ENCODE measurements around the gene PSMC5. TPM values are rescaled to one million over a fixed set of nuclear protein-coding genes. Genes with fewer than 3 reads are reported as not detected.
"Not testable (repeated sequence)": the region's sequence is repeated elsewhere in the genome, so short reads cannot be mapped to it uniquely, and the experiment has no call there.

The PSMC5 gene
- total RNA-seq, 2 experiments from 2014 or later: 176 to 179 TPM

GRCh38 chr17:63874693-63875092 is 47.5 kb downstream of the PSMC5 start:
- H3K27ac Mint-ChIP-seq; H3K36me3 Mint-ChIP-seq (ENCODE audit: low read depth); DNase-seq; ATAC-seq; H3K4me1 Mint-ChIP-seq (ENCODE audit: low read depth); POLR2A ChIA-PET; H3K4me3 Mint-ChIP-seq; H3K9me3 Mint-ChIP-seq (ENCODE audit: insufficient read depth): not testable (repeated sequence)
- peaks cover 13% of the 10 kb centered on the region for H3K27me3 Mint-ChIP-seq (ENCODE audit: low read depth)
- CTCF ChIA-PET: interaction anchor here (0.8 kb wide), 1 partner anchor 26 kb away, joined by 3 read pairs; no protein-coding TSS in a partner anchor

- H3K27ac Mint-ChIP-seq; POLR2A ChIA-PET; H3K36me3 Mint-ChIP-seq (ENCODE audit: low read depth): not testable (repeated sequence)
Measured at GRCh38 chr17:63878413-63878812, 51.2 kb downstream of the PSMC5 start.

GRCh38 chr17:63880706-63881105 is 53.5 kb downstream of the PSMC5 start:
- H3K36me3 Mint-ChIP-seq (ENCODE audit: low read depth): no peaks in the 10 kb centered on the region
- DNase-seq: no peak

More at GRCh38 chr17:63878413-63878812, 51.2 kb downstream of the PSMC5 start:
- not testable (repeated sequence) for H3K4me3 Mint-ChIP-seq; H3K4me1 Mint-ChIP-seq (ENCODE audit: low read depth); H3K27me3 Mint-ChIP-seq (ENCODE audit: low read depth); ATAC-seq; H3K9me3 Mint-ChIP-seq (ENCODE audit: insufficient read depth); DNase-seq
- CTCF ChIA-PET: interaction anchor here (1.3 kb wide), 1 partner anchor 41 kb away, joined by 3 read pairs; no protein-coding TSS in a partner anchor

GRCh38 chr17:63881337-63881736 is 54.1 kb downstream of the PSMC5 start:
- not testable (repeated sequence) for ATAC-seq; H3K4me3 Mint-ChIP-seq; DNase-seq; H3K4me1 Mint-ChIP-seq (ENCODE audit: low read depth); H3K27me3 Mint-ChIP-seq (ENCODE audit: low read depth); H3K36me3 Mint-ChIP-seq (ENCODE audit: low read depth); H3K27ac Mint-ChIP-seq; H3K9me3 Mint-ChIP-seq (ENCODE audit: insufficient read depth)
- POLR2A ChIA-PET: interaction anchor here (0.5 kb wide), 1 partner anchor 963 kb away, joined by 3 read pairs; no protein-coding TSS in a partner anchor
- CTCF ChIA-PET: interaction anchor here (0.8 to 1.3 kb wide), 6 partner anchors 15 to 51 kb away, joined by 3 to 5 read pairs (median 4); partner anchors contain the start of gene CD79B

More at GRCh38 chr17:63880706-63881105, 53.5 kb downstream of the PSMC5 start:
- H3K9me3 Mint-ChIP-seq (ENCODE audit: insufficient read depth): no peaks in the 10 kb centered on the region
- ATAC-seq: no peak
- CTCF ChIA-PET: interaction anchor here (1.2 to 1.3 kb wide), 3 partner anchors 15 to 34 kb away, joined by 4 to 5 read pairs (median 4); no protein-coding TSS in a partner anchor
- POLR2A ChIA-PET: no interaction called here
- H3K27ac Mint-ChIP-seq: no peak overlapping the region
- no peak overlapping the region for H3K4me3 Mint-ChIP-seq
- peaks cover 3% of the 10 kb centered on the region for H3K27me3 Mint-ChIP-seq (ENCODE audit: low read depth)
- peaks cover 9% of the 10 kb centered on the region for H3K4me1 Mint-ChIP-seq (ENCODE audit: low read depth)

Other genes with a start within 250 kb of the PSMC5 start
- gene TACO1, start 226.5 kb upstream of the PSMC5 start, total RNA-seq: 10 to 100 TPM; 22.9 to 24.5 TPM
- gene MAP3K3, start 205.0 kb upstream of the PSMC5 start, total RNA-seq: 10 to 100 TPM; 31.4 to 32.8 TPM
- gene LIMD2, start 127.3 kb upstream of the PSMC5 start, total RNA-seq: 100 to 1,000 TPM; 308 to 309 TPM
- gene STRADA, start 85.6 kb upstream of the PSMC5 start, total RNA-seq: 10 to 100 TPM; 46.0 to 49.9 TPM
- gene CCDC47, start 53.8 kb upstream of the PSMC5 start, total RNA-seq: 10 to 100 TPM; 59.4 to 61.1 TPM
- gene DDX42, start 53.3 kb upstream of the PSMC5 start, total RNA-seq: 100 to 1,000 TPM; 106 to 116 TPM
- gene FTSJ3, start 232 bp downstream of the PSMC5 start, total RNA-seq: 10 to 100 TPM; 58.7 to 62.2 TPM
- 100 to 1,000 TPM; 130 to 136 TPM for gene SMARCD2, start 15.3 kb downstream of the PSMC5 start, total RNA-seq
- gene CSH2, start 46.2 kb downstream of the PSMC5 start, total RNA-seq: not detected
- not detected for gene GH2, start 54.5 kb downstream of the PSMC5 start, total RNA-seq
- gene CSH1, start 69.1 kb downstream of the PSMC5 start, total RNA-seq: not detected
- not detected for gene CSHL1, start 83.8 kb downstream of the PSMC5 start, total RNA-seq
- not detected for gene GH1, start 91.4 kb downstream of the PSMC5 start, total RNA-seq
- 10 to 100 TPM; 21.7 to 22.5 TPM for gene CD79B, start 104.9 kb downstream of the PSMC5 start, total RNA-seq
- gene SCN4A, start 145.5 kb downstream of the PSMC5 start, total RNA-seq: not detected
- gene PRR29, start 170.9 kb downstream of the PSMC5 start, total RNA-seq: 1 to 10 TPM in 1 of 2 experiments, under 1 TPM in 1; 0.97 to 1.3 TPM
- gene ICAM2, start 193.2 kb downstream of the PSMC5 start, total RNA-seq: 10 to 100 TPM; 48.4 to 51.3 TPM

Data from activated CD8-positive, alpha-beta T cell treated with anti-CD3 and anti-CD28 coated beads, Interleukin-2, amount 10 ng/mL, durations not matched to agents 7 days and 5 days (primary cell).